ENCODE measurements around the gene HDAC1. TPM values are rescaled to one million over a fixed set of nuclear protein-coding genes. Genes with fewer than 3 reads are reported as not detected.

HDAC1 gene
- polyA plus RNA-seq, 1 of the 3 experiments (the other 2 are of a cell fraction) = 172 TPM

DNA sequence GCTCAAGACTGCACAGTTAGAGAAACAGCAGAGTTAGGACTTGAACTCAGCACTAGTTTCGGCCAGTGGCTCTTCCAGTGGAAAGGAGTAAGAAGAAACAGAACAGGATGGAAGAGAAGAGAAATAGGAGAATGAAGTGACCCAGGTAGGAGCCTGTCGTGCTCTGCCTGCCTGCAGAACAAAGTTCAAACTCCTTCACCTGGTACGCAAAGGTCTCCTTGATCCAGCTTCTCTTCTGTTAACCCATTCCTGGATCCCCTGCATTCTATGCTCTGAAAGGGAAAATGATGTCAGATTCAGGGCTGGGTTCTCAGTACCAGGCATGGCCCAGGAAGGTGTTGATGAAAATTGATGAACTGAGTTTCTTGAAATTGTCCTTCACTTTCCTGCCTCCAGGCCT lies 66.6 kb downstream of the HDAC1 start:
- H4K20me1 ChIP-seq (ENCODE audit: insufficient read depth) = no peaks in the 10 kb centered on the region
- H3K9me2 ChIP-seq = no peaks in the 10 kb centered on the region
- WGBS (ENCODE audit: low lambda C conversion rate) = 93% methylated on average over 3 of the region's 3 CpGs
- DNase-seq = no peak
- H3K79me2 ChIP-seq (ENCODE audit: insufficient read depth) = no peaks in the 10 kb centered on the region
- CTCF ChIA-PET = no interaction called here
- no peaks in the 10 kb centered on the region for H3K27me3 ChIP-seq (ENCODE audit: insufficient read depth)
- TF ChIP-seq GATA2 (CRISPR knock-in tag; IDR thresholded peaks at IDR 0.05) (no peak), SMC3 (IDR thresholded peaks at IDR 0.05; ENCODE audit: low read depth, low read length) (no peak), MEF2A (IDR thresholded peaks at IDR 0.05; ENCODE audit: borderline replicate concordance, low read depth) (no peak), YY1 (IDR thresholded peaks at IDR 0.05; ENCODE audit: low read depth) (no peak), TEAD4 (IDR thresholded peaks at IDR 0.05; ENCODE audit: borderline replicate concordance, insufficient read depth) (no peak), JUND (IDR thresholded peaks at IDR 0.05) (no peak)
- TF ChIP-seq, protein P1, sequence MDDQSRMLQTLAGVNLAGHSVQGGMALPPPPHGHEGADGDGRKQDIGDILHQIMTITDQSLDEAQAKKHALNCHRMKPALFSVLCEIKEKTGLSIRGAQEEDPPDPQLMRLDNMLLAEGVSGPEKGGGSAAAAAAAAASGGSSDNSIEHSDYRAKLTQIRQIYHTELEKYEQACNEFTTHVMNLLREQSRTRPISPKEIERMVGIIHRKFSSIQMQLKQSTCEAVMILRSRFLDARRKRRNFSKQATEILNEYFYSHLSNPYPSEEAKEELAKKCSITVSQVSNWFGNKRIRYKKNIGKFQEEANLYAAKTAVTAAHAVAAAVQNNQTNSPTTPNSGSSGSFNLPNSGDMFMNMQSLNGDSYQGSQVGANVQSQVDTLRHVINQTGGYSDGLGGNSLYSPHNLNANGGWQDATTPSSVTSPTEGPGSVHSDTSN (IDR thresholded peaks at IDR 0.05) = no peak
- TF ChIP-seq, protein P2, sequence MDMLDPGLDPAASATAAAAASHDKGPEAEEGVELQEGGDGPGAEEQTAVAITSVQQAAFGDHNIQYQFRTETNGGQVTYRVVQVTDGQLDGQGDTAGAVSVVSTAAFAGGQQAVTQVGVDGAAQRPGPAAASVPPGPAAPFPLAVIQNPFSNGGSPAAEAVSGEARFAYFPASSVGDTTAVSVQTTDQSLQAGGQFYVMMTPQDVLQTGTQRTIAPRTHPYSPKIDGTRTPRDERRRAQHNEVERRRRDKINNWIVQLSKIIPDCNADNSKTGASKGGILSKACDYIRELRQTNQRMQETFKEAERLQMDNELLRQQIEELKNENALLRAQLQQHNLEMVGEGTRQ (IDR thresholded peaks at IDR 0.05; ENCODE audit: borderline replicate concordance, low read depth, low read length) = no peak
- H3K9me3 ChIP-seq = no peaks in the 10 kb centered on the region
- H2AFZ ChIP-seq (ENCODE audit: low read depth) = no peak overlapping the region
- H3K9ac ChIP-seq = no peak overlapping the region
- no peak overlapping the region for H3K4me2 ChIP-seq
- H3K36me3 ChIP-seq (replicated peaks in 1 of 2; ENCODE audit: control insufficient read depth in 1 of 2, insufficient read depth in 2 of 2, low read length in 1 of 2) = peaks cover 0 to 12% of the 10 kb centered on the region in 2 experiments
- no peaks in the 10 kb centered on the region; a peak in 1 of 4 replicates for H3K4me1 ChIP-seq (ENCODE audit: control insufficient read depth in 1 of 2, insufficient read depth in 2 of 2, low read depth in 1 of 2, low read length in 1 of 2)
- peaks cover 8% of the 10 kb centered on the region for H3F3A ChIP-seq (replicated peaks; ENCODE audit: insufficient read depth)
- H3K27ac ChIP-seq (ENCODE audit: low read depth in 2 of 2, low read length in 1 of 2) = no peak overlapping the region
- POLR2A ChIA-PET = interaction anchor here (0.6 to 1.5 kb wide), 2 partner anchors 17 to 19 kb away, joined by 3 to 5 read pairs; no protein-coding TSS in a partner anchor
- H3K4me3 ChIP-seq (ENCODE audit: low read depth in 2 of 2, low read length in 1 of 2) = no peak overlapping the region

DNA sequence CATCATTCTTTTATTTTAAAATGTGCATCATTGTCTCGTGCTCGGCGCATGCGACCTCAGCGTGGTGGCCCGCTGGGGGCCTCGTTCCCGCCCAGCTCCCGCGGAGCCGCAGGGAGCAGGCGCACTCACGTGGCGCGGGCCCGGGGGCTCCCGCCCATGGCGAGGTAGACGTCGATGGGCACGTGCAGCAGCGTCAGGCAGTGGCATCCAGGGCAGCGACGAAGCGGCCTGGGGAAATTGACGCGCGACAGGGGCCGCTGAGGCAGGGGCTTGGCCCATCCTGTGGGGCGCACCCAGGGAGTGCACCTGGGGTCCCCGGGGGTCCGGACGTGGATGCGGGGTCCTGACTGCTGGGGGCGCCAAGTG lies 69.4 kb downstream of the HDAC1 start:
- Histone ChIP-seq H2AFZ (ENCODE audit: low read depth) (no peak overlapping the region), H3K36me3 (replicated peaks in 1 of 2; ENCODE audit: control insufficient read depth in 1 of 2, insufficient read depth in 2 of 2, low read length in 1 of 2) (peaks cover 0 to 26% of the 10 kb centered on the region in 2 experiments), H3K4me3 (ENCODE audit: low read depth in 2 of 2, low read length in 1 of 2) (no peak overlapping the region), H3K4me2 (no peak overlapping the region), H3K9me2 (no peaks in the 10 kb centered on the region), H3F3A (replicated peaks; ENCODE audit: insufficient read depth) (peaks cover 14% of the 10 kb centered on the region), H3K27ac (ENCODE audit: low read depth in 2 of 2, low read length in 1 of 2) (no peak overlapping the region), H3K4me1 (ENCODE audit: control insufficient read depth in 1 of 2, insufficient read depth in 2 of 2, low read depth in 1 of 2, low read length in 1 of 2) (no peaks in the 10 kb centered on the region; a peak in 1 of 4 replicates), H4K20me1 (ENCODE audit: insufficient read depth) (no peaks in the 10 kb centered on the region), H3K9ac (no peak overlapping the region), H3K79me2 (ENCODE audit: insufficient read depth) (no peaks in the 10 kb centered on the region), H3K9me3 (no peaks in the 10 kb centered on the region), H3K27me3 (ENCODE audit: insufficient read depth) (no peaks in the 10 kb centered on the region)
- ChIA-PET POLR2A (no interaction called here), CTCF (no interaction called here)
- DNase-seq = no peak
- TF ChIP-seq, protein P1 (IDR thresholded peaks at IDR 0.05) = no peak
- 98% methylated on average over 25 of the region's 35 CpGs for WGBS (ENCODE audit: low lambda C conversion rate)
